ENCODE data around the gene MYOF.

MYOF gene

DNA sequence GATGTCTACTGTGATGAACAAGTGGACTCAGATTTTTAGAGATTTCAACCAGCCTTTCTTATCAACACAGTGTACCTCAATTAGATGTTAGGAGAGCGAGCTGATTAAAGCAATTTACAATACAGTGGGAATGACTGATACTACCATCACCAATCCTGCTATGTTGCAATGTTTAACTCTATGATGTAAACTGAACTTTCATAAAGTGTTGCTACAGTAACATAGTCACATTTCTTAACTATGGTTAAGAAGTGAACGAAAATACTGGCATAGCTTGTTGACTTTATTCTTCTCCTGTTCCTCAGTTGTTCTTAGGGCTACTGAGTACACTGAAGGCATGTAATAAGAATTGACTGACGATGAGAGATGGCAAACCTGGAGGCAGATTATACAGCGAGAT is 139.8 kb downstream of the MYOF start:
- no peak overlapping the region for H3K4me3 Mint-ChIP-seq
- H3K36me3 Mint-ChIP-seq (ENCODE audit: low read depth) = peaks cover 19% of the 10 kb centered on the region
- peaks cover 3% of the 10 kb centered on the region for H3K9me3 Mint-ChIP-seq
- no peak overlapping the region for H3K27ac Mint-ChIP-seq
- no peak for DNase-seq
- peaks cover 9% of the 10 kb centered on the region for H3K27me3 Mint-ChIP-seq (ENCODE audit: low read depth, poor library complexity)
- H3K4me1 Mint-ChIP-seq = peaks cover 25% of the 10 kb centered on the region
- TF ChIP-seq, protein P1, sequence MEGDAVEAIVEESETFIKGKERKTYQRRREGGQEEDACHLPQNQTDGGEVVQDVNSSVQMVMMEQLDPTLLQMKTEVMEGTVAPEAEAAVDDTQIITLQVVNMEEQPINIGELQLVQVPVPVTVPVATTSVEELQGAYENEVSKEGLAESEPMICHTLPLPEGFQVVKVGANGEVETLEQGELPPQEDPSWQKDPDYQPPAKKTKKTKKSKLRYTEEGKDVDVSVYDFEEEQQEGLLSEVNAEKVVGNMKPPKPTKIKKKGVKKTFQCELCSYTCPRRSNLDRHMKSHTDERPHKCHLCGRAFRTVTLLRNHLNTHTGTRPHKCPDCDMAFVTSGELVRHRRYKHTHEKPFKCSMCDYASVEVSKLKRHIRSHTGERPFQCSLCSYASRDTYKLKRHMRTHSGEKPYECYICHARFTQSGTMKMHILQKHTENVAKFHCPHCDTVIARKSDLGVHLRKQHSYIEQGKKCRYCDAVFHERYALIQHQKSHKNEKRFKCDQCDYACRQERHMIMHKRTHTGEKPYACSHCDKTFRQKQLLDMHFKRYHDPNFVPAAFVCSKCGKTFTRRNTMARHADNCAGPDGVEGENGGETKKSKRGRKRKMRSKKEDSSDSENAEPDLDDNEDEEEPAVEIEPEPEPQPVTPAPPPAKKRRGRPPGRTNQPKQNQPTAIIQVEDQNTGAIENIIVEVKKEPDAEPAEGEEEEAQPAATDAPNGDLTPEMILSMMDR (IDR thresholded peaks at IDR 0.05) = no peak

DNA sequence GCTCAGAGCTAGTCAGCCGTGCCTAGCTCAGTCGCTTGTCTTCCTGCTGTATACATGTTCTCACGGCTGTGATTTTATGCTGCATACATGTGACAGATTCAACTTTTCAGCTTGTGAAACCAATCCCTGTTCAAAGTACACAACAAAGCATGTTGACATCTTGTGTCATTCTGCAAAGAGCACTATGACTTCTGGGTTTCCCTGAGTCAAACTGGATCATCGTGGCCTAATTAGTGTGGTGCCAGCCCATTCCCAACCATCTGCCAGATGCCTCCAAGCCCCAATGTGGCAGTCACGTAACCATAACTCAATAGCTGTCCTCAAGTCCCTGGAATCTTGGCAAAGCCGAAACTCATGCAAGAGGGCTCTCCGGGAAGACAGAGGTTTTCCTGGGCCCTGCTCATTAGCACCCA is 144.8 kb downstream of the MYOF start:
- no peak for DNase-seq
- TF ChIP-seq, protein P1 (IDR thresholded peaks at IDR 0.05) = no peak
- peaks cover 19% of the 10 kb centered on the region for H3K36me3 Mint-ChIP-seq (ENCODE audit: low read depth)
- H3K27ac Mint-ChIP-seq = no peak overlapping the region
- H3K27me3 Mint-ChIP-seq (ENCODE audit: low read depth, poor library complexity) = peaks cover 6% of the 10 kb centered on the region
- H3K4me3 Mint-ChIP-seq = no peak overlapping the region
- H3K4me1 Mint-ChIP-seq = peaks cover 9% of the 10 kb centered on the region
- peaks cover 3% of the 10 kb centered on the region for H3K9me3 Mint-ChIP-seq

DNA sequence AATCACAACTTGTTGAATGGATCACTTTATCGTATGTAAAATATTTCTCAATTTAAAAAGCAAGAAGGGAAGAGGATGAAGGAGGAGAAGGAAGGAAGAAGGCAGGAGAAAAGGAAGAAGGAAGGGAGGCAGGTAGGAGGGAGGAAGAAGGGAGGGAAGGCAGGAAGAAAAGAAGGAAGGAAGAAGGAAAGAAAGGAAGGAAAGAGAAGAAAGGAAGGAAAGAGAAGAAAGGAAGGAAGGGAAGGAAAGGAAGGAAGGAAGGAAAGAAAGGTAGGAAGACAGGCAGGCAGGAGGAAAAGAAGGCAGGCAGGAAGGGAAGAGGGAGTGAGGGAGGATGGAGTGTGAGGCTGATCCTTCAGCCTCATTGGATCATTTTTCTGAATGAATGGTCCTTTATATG is 145.5 kb downstream of the MYOF start:
- peaks cover 19% of the 10 kb centered on the region for H3K36me3 Mint-ChIP-seq (ENCODE audit: low read depth)
- H3K27ac Mint-ChIP-seq = no peak overlapping the region
- no peak overlapping the region for H3K4me3 Mint-ChIP-seq
- H3K4me1 Mint-ChIP-seq = peaks cover 9% of the 10 kb centered on the region
- peaks cover 6% of the 10 kb centered on the region for H3K27me3 Mint-ChIP-seq (ENCODE audit: low read depth, poor library complexity)
- peaks cover 3% of the 10 kb centered on the region for H3K9me3 Mint-ChIP-seq
- no peak for DNase-seq
- TF ChIP-seq, protein P1 (IDR thresholded peaks at IDR 0.05) = no peak

DNA sequence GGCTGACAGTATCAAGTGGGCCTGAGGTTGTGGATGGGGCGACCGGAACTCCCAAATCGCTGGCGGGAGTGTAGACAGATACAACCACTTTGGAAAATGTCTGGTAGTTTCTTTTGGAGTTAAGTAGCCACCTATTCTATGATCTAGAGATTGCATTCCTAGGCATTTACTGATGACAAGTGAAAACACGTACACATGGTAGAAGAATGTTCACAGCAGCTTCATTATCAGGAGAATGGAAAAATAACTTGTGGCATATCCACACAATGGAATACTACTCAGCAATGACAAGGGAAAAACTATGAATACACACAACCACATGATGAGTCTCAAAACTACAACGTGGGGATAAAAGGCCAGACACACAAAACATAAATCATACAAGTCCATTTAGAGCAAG is 146.0 kb downstream of the MYOF start:
- Mint-ChIP-seq H3K36me3 (ENCODE audit: low read depth) (peaks cover 19% of the 10 kb centered on the region), H3K4me3 (no peak overlapping the region), H3K4me1 (peaks cover 9% of the 10 kb centered on the region), H3K9me3 (peaks cover 3% of the 10 kb centered on the region), H3K27me3 (ENCODE audit: low read depth, poor library complexity) (peaks cover 6% of the 10 kb centered on the region), H3K27ac (no peak overlapping the region)
- DNase-seq = no peak
- TF ChIP-seq, protein P1 (IDR thresholded peaks at IDR 0.05) = no peak

DNA sequence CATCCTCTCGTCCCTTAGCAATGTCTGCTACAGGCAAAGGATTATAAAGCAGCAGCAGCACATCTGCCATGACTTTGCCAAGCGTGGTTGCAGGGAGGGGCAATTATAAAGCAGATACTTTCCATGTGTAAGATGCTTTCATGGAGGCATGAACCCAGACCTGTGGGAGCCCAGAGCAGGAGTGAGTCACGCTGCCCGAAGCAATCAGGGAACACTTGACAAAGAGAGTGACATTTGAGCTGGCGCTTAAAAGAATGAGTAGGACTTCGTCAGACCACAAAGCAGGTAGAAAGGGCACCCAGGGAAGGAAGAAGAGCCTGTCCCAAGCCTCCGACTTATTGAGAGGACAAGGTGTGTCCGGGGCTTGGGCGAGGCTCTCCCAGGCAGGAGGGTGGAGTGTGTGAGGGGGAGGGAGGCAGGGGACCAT is 147.2 kb downstream of the MYOF start:
- peaks cover 3% of the 10 kb centered on the region for H3K9me3 Mint-ChIP-seq
- H3K27me3 Mint-ChIP-seq (ENCODE audit: low read depth, poor library complexity) = peaks cover 7% of the 10 kb centered on the region
- H3K27ac Mint-ChIP-seq = no peak overlapping the region
- peaks cover 9% of the 10 kb centered on the region for H3K36me3 Mint-ChIP-seq (ENCODE audit: low read depth)
- H3K4me3 Mint-ChIP-seq = no peak overlapping the region
- TF ChIP-seq, protein P1 (IDR thresholded peaks at IDR 0.05) = no peak
- H3K4me1 Mint-ChIP-seq = peaks cover 9% of the 10 kb centered on the region
- DNase-seq = no peak

DNA sequence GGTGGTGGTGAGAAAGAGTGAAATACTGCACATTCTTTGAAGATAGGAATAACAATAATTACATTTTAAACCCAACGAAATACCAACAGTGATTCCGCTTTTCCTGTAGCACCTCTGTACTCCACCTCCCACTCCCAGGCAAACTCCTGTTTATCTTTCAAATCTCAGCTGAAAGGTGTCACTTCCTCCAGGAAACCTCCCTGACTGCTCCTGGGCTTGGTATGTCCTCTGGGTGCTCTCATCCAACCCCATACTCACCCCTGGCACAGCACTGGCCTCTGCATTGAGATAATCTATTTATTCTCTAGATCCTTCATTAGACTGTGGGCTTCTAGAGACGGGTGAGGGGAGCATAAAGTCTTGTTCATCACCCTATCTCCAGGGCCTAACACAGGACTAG is 148.0 kb downstream of the MYOF start:
- DNase-seq = no peak
- Mint-ChIP-seq H3K4me1 (peaks cover 9% of the 10 kb centered on the region), H3K27me3 (ENCODE audit: low read depth, poor library complexity) (peaks cover 7% of the 10 kb centered on the region), H3K9me3 (peaks cover 3% of the 10 kb centered on the region), H3K27ac (no peak overlapping the region), H3K36me3 (ENCODE audit: low read depth) (peaks cover 8% of the 10 kb centered on the region), H3K4me3 (no peak overlapping the region)
- TF ChIP-seq, protein P1 (IDR thresholded peaks at IDR 0.05) = no peak
